Spleen (tissue), 11 donors: ENCODE data around the gene LPP. TPM values are rescaled to one million over a fixed set of nuclear protein-coding genes. Genes with fewer than 3 reads are reported as not detected.
"Not testable (repeated sequence)": the region's sequence is repeated elsewhere in the genome, so short reads cannot be mapped to it uniquely, and the experiment has no call there.

Experiments
- DNase-seq: peaks from one replicate; pipeline ENCODE4 v3.0.0-alpha.2; 2020
- H3K27ac ChIP-seq, 8 donors: fragments of 200-600 bp; sonication (generic) in 7 of 8; 1 replicate in 4 of 8; 2 replicates in 4 of 8; pipeline versions ENCODE4 v1.5.0 to v1.8.0; 2016 to 2021; ENCODE audit warnings: inconsistent platforms in 4 of 8, mild to moderate bottlenecking in 4 of 8, moderate library complexity in 1 of 8
- H3K27me3 ChIP-seq, 7 donors: fragments of 200-600 bp; sonication (generic) in 6 of 7; replicated peaks in 1 of 7; 1 replicate in 4 of 7; 2 replicates in 3 of 7; pipeline versions ENCODE4 v1.5.0 to v1.8.0; 2016 to 2021; ENCODE audit warnings: inconsistent platforms in 3 of 7, mild to moderate bottlenecking in 1 of 7
- H3K36me3 ChIP-seq, 6 donors: fragments of 200-600 bp; sonication (generic) in 5 of 6; 1 replicate in 4 of 6; 2 replicates in 2 of 6; pipeline versions ENCODE4 v1.5.0 to v1.8.0; 2016 to 2021; ENCODE audit warnings: inconsistent platforms in 2 of 6
- H3K4me1 ChIP-seq, 6 donors: fragments of 200-600 bp; sonication (generic) in 5 of 6; 1 replicate in 3 of 6; 2 replicates in 3 of 6; pipeline versions ENCODE4 v1.5.0 to v1.8.0; 2016 to 2021; ENCODE audit warnings: inconsistent platforms in 3 of 6
- H3K4me3 ChIP-seq, 8 donors: fragments of 200-600 bp; sonication (generic) in 7 of 8; 1 replicate in 4 of 8; 2 replicates in 4 of 8; pipeline versions ENCODE4 v1.5.0 to v1.8.0; 2016 to 2021; ENCODE audit warnings: inconsistent platforms in 4 of 8, mild to moderate bottlenecking in 4 of 8, moderate library complexity in 2 of 8
- H3K9me3 ChIP-seq, 8 donors: fragments of 200-600 bp; sonication (generic) in 7 of 8; 1 replicate in 4 of 8; 2 replicates in 4 of 8; pipeline versions ENCODE4 v1.5.0 to v1.8.0; 2016 to 2021; ENCODE audit warnings: inconsistent platforms in 4 of 8
- CTCF ChIP-seq, 11 experiments: fragments of 200-600 bp in 7 of 11; fragments of 450-650 bp in 4 of 11; sonication (generic) in 4 of 11; IDR thresholded peaks in 8 of 11; conservative IDR thresholded peaks in 3 of 11; 1 replicate in 7 of 11; 2 replicates in 4 of 11; pipeline versions ENCODE4 v1.4.0 to v1.8.0; 2016 to 2021; ENCODE audit warnings: antibody characterized with exemption in 11 of 11, inconsistent platforms in 4 of 11, mild to moderate bottlenecking in 1 of 11
- POLR2A ChIP-seq, 3 donors: fragments of 450-650 bp; IDR thresholded peaks; one replicate each; pipeline ENCODE4 v1.5.1; 2017; ENCODE audit warnings: antibody characterized with exemption in 3 of 3, mild to moderate bottlenecking in 1 of 3
- POLR2AphosphoS5 ChIP-seq, 3 donors: sonication (generic); formaldehyde crosslinking; IDR thresholded peaks; one replicate each; pipeline ENCODE4 v1.5.1; 2017; ENCODE audit warnings: antibody characterized with exemption in 3 of 3
- WGBS, 5 donors: extraction: QIAGEN DNeasy Blood & Tissue Kit in 3 of 5; methylation state at CpG; one replicate each; pipeline versions ENCODE4 v1.1.5 to v1.1.7; 2013 to 2018; 5-methylcytosine and 5-hydroxymethylcytosine counted together
- intact Hi-C: fragments of 100-400 bp; cut with DNase I; formaldehyde crosslinking; loops from one replicate; pipeline ENCODE4 v1.15.0; 2023; ENCODE audit warnings: low total_unique reads
- polyA plus RNA-seq, 3 donors: library from polyadenylated mRNA; stranded (reverse); fragments of 200-250 nt; gene quantifications; one replicate each; pipeline ENCODE4 v1.2.1, GENCODE V29; 2013
- total RNA-seq, 7 donors: library from RNA; depleted of rRNA in 3 of 7; stranded (reverse); fragments of >200 nt in 3 of 7; fragmentation: NEBNext Ultra II Directional in 4 of 7; extraction: Animal tissue kit (Norgen Biotek cat#: 25700) in 4 of 7; gene quantifications; one replicate each; pipeline versions ENCODE4 v1.1.0 to v1.2.1, GENCODE V29; 2016 to 2021
- donor health status: healthy with polysubstance abuse.
- donor health status: DM: no; HTN: no; CAD: no; lungs with moderate emphysema.
- donor health status: DM: no; HTN: no; CAD: no.
- donor health status: Bipolar disorder and iron deficiency.
- donor health status: healthy.
- donor health status: DM: no; HTN: no; CAD: no.
- donor health status: DM: yes; HTN: yes; CAD: no.

LPP gene
- total and polyA plus RNA-seq, 10 donors = 2.4 to 270 (median 156) TPM

DNA sequence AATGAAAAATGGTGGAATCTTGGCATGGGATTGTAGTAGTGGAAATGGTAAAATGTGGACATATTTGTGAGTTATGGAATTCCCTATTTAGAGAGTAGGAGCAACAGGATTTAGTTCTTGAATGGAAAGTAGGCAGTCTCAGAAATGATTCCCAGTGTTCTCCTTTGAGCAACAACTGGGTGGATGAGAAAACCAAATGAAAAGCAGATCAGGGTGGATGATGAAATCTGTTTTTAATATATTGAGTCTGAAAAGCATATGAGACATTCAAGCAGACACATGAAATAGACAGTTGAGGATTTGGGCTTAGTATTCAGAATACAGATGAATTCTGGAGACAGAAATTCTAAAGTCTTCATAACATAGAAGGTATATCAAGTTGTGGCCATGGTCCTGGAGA lies 451.3 kb downstream of the LPP start:
- no peak overlapping the region for H3K4me3 ChIP-seq

DNA sequence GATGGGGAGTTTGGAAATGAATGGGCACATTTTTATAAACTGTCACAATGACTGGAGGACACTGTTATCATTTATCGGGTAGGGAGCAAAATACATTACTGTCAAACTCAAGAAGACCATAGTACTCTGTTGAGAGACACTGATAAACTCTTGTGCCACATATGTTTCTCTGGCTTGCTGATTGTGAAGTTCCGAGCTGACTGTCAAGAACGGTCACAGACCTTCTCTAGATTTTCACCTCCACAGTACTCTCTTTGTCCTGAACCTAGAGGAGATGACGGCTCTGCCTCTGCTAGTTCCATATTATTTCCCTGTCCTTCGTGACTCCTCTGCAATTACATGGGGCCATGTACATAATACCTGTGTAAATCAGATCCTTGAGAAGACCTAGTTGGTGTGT lies 451.9 kb downstream of the LPP start:
- WGBS, 5 donors = 91 to 98% (median 93%) methylated on average over 5 of the region's 5 CpGs

More for the DNA sequence above, 451.3 kb downstream of the LPP start:
- Histone ChIP-seq H3K27me3 (no peaks in the 10 kb centered on the region), H3K4me1 (peaks cover 0 to 7% (median 2%) of the 10 kb centered on the region in 6 donors), H3K9me3 (peaks cover 0 to 13% (median 9%) of the 10 kb centered on the region in 8 donors), H3K36me3 (peaks cover 2 to 19% (median 13%) of the 10 kb centered on the region in 6 donors), H3K27ac (no peak overlapping the region)
- TF ChIP-seq CTCF (IDR thresholded peaks at IDR 0.05 in 8 of 11, conservative IDR thresholded peaks at IDR 0.05 in 3 of 11) (no peak), POLR2A (IDR thresholded peaks at IDR 0.05) (no peak), POLR2AphosphoS5 (IDR thresholded peaks at IDR 0.05) (no peak)
- intact Hi-C loops = no loop called here
- DNase-seq = no peak

GRCh38 chr3:188607805-188608315 lies 453.9 kb downstream of the LPP start:
- TF ChIP-seq POLR2AphosphoS5 (IDR thresholded peaks at IDR 0.05) (no peak), CTCF (IDR thresholded peaks at IDR 0.05 in 8 of 11, conservative IDR thresholded peaks at IDR 0.05 in 3 of 11) (no peak), POLR2A (IDR thresholded peaks at IDR 0.05) (no peak)
- intact Hi-C loops = no loop called here
- peaks cover 0 to 13% (median 9%) of the 10 kb centered on the region in 8 donors for H3K9me3 ChIP-seq
- H3K4me3 ChIP-seq = no peak overlapping the region
- no peaks in the 10 kb centered on the region for H3K27me3 ChIP-seq
- DNase-seq = no peak
- peaks cover 0 to 7% (median 2%) of the 10 kb centered on the region in 6 donors for H3K4me1 ChIP-seq
- H3K36me3 ChIP-seq = peaks cover 2 to 35% (median 16%) of the 10 kb centered on the region in 6 donors
- no peak overlapping the region for H3K27ac ChIP-seq

More for the DNA sequence above, 451.9 kb downstream of the LPP start:
- H3K27me3 ChIP-seq = no peaks in the 10 kb centered on the region
- TF ChIP-seq POLR2AphosphoS5 (IDR thresholded peaks at IDR 0.05) (no peak), CTCF (IDR thresholded peaks at IDR 0.05 in 8 of 11, conservative IDR thresholded peaks at IDR 0.05 in 3 of 11) (no peak), POLR2A (IDR thresholded peaks at IDR 0.05) (no peak)
- H3K4me1 ChIP-seq = peaks cover 0 to 7% (median 2%) of the 10 kb centered on the region in 6 donors
- H3K27ac ChIP-seq = no peak overlapping the region
- intact Hi-C loops = no loop called here
- peaks cover 2 to 26% (median 16%) of the 10 kb centered on the region in 6 donors for H3K36me3 ChIP-seq
- H3K4me3 ChIP-seq = no peak overlapping the region
- peaks cover 0 to 13% (median 9%) of the 10 kb centered on the region in 8 donors for H3K9me3 ChIP-seq
- no peak for DNase-seq

DNA sequence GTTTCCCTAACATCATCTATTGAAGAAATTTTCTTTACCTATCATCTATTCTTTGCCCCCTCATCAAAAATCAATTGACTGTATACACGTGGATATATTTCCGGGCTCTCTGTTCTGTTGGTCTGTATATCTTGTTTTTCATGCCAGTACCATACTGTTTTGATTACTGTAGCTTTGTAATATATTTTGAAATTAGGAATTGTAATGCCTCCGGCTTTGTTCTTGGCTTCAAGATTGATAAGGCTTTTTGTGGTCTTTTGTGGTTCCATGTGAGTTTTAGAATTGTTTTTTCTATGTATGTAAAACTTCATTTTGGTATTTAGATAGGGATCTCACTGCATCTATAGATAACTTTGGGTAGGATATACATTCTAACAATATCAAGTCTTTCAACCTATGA lies 454.4 kb downstream of the LPP start:
- peaks cover 0 to 13% (median 9%) of the 10 kb centered on the region in 8 donors for H3K9me3 ChIP-seq
- peaks cover 0 to 7% (median 2%) of the 10 kb centered on the region in 6 donors for H3K4me1 ChIP-seq
- H3K27ac ChIP-seq = no peak overlapping the region
- DNase-seq = no peak
- no peak overlapping the region for H3K4me3 ChIP-seq
- peaks cover 2 to 35% (median 16%) of the 10 kb centered on the region in 6 donors for H3K36me3 ChIP-seq
- WGBS, 5 donors = 94 to 99% (median 97%) methylated on average over 3 of the region's 3 CpGs
- intact Hi-C loops = no loop called here
- H3K27me3 ChIP-seq = no peaks in the 10 kb centered on the region
- TF ChIP-seq CTCF (IDR thresholded peaks at IDR 0.05 in 8 of 11, conservative IDR thresholded peaks at IDR 0.05 in 3 of 11) = no peak
- no peak for TF ChIP-seq POLR2AphosphoS5 (IDR thresholded peaks at IDR 0.05)
- no peak for TF ChIP-seq POLR2A (IDR thresholded peaks at IDR 0.05)

GRCh38 chr3:188613721-188614120 lies 459.8 kb downstream of the LPP start:
- intact Hi-C loops, H3K4me1 ChIP-seq, H3K27me3 ChIP-seq, H3K9me3 ChIP-seq, H3K4me3 ChIP-seq, DNase-seq, H3K27ac ChIP-seq: not testable (repeated sequence)
- peaks cover 2 to 32% (median 16%) of the 10 kb centered on the region in 6 donors for H3K36me3 ChIP-seq
- WGBS, 5 donors = 91 to 98% (median 96%) methylated on average over 6 of the region's 6 CpGs
